Measurements from ENCODE around the gene TMEM114.
"Not testable (repeated sequence)": the region's sequence is repeated elsewhere in the genome, so short reads cannot be mapped to it uniquely, and the experiment has no call there.

The TMEM114 gene

DNA sequence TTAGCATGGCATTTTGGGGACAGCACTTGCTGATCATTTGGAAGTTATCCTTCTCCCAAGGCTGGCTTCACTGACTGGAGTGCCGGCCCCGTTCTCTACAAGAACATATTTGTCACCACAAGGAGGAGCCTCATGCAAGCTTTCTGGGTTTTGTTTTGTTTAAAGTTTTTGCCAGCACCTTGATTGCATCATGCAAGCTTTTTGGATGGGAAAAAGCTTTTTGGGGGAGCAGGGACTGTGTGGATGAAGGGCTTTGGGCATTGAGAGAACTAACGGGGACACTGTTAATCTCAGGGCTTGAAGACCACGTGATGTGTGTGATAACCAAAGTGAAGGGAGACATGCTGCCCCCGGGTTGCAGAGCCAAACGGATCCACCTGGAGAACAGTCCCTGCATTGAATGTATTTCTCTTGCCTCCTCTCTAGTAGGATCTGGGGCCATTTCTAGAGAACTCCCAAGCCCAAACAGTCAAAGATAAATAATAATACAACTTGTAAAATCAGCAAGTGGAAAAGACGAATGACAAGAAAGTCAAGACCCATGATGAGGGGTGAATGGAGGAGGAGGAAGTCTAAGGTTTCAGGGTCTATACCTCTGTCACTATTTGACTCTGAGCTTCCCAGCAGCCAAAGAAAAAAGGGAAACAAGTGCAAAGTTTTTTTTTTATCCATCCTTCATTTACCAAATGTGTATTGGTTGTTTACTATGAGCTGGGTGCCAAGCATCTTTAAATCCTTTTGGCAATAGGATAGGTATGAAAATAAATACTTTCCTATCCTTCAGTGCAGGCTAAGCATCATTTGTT is 17.2 kb downstream of the TMEM114 start:
- no peak for DNase-seq

DNA sequence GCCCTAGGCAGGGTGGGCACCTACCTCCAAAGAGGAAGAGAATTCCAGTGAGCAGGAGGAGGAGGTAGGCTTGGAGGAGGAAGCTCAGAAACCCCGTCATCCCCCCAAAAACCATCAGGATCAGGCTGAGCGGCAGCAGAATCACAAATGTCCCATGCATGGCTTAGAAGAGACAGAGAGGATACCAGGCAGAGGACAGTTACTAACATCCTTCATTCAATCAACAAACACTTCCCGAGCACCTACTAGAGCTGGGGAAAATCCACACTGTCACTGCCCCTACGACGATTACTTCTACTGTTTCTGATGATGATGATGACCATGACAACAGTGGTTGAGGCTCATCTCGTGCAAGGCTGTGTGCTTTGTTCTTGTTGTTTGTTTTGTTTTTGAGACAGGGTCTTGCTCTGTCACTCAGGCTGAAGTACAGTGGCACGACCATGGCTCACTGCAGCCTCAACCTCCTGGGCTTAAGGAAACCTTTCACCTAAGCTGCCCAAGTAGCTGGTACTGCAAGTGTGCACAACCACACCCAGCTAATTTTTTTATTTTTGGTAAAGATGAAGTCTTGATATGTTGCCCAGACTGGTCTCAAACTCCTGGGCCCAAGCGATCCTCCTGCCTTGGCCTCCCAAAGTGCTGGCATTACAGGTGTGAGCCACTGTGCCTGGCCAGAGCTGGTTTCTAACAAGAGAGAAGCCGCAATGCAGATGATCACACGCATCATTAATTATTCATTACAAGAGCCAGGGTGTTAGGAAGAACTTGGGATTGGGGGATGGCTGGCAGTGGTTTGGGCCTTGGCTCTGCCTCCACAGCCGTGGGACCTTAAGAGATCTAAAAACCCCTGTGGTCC is 18.0 kb downstream of the TMEM114 start:
- DNase-seq: no peak

DNA sequence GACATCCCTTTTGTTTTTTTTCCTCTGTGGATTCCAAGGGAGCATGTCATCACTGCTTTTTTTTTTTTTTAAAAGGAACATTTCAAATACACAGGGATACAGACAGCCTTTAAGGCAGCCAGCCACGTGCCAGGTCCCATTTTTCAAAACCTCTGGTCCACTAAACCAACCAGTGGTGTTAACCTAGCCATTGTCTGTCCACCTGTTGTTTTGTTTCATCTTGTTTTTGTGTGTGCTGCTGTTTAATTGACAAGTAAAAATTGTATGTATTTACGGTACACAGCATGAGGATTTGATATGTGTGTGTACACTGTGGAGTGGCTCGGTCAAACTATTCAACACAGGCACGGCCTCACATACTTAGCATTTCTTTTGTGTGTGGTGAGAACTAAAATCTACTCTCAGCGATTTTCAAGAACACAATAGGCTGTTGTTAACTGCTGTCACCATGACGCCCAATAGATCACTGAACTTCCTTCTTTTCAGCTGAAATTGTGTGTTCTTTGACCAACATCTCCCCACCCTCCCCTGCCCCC is 19.2 kb downstream of the TMEM114 start:
- no peak for DNase-seq

DNA sequence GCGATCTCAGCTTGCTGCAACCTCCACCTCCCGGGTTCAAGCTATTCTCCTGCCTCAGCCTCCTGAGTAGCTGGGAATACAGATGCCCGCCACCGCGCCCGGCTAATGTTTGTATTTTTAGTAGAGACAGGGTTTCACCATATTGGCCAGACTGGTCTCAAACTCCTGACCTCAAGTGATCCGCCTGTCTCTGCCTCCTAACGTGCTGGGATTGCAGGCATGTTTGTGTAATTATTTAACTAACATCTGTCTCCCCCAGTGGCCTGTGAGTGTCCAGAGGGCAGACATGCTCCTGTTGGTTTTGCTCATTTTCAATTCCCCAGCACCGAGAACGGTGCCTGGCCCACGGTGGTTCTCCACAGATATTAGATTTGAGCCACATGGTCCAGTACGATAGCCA is 19.9 kb downstream of the TMEM114 start:
- not testable (repeated sequence) for DNase-seq

DNA sequence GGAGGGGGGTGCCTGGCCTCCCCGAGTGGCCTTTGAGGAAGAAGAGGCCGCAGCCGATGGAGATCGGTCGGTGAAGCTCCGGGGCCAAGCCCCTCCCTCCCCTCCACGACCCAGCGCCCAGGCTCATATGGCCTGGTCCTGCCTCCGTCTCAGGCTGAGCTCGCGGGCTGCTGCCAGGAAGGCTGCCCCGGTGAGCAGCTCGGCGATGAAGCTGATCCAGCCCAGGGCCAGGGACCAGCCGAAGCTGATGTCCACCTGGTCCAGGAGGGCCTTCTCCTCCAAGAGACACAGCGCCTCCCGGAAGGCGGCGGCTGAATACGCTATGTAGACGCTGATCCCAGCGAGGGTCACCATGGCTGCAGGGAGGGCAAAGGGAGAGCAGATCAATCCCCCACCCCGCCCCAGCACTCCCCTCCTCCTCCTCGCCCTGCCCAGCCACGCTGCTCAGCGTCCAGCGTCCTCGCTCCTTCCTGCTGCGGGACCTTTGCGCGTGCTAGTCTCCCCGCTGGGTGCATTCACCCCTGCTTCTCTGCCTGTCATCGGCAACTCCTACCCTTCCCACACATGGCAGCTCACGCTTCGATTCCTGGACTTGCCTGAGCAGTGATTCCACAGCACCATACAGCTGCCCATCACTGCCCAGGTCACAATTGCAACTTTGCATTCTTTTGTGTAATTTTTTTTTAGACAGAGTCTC is 20.5 kb downstream of the TMEM114 start:
- no peak for DNase-seq

DNA sequence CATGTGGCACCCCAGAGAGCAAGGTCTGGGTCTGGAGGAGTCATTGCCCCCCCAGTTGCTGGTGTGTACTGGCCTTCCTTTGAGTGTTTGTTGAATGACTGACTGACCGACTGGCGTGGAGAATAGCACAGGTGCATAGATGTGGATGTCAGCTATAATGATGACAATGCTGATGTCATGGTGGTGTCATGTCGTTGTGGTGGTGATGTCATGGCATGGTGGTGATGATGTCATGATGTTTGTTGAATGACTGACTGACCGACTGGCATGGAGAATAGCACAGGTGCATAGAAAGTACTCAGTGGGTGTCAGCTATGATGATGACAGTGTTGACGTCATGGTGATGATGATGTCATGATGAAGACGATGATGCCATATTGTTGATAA is 22.1 kb downstream of the TMEM114 start:
- DNase-seq: no peak

DNA sequence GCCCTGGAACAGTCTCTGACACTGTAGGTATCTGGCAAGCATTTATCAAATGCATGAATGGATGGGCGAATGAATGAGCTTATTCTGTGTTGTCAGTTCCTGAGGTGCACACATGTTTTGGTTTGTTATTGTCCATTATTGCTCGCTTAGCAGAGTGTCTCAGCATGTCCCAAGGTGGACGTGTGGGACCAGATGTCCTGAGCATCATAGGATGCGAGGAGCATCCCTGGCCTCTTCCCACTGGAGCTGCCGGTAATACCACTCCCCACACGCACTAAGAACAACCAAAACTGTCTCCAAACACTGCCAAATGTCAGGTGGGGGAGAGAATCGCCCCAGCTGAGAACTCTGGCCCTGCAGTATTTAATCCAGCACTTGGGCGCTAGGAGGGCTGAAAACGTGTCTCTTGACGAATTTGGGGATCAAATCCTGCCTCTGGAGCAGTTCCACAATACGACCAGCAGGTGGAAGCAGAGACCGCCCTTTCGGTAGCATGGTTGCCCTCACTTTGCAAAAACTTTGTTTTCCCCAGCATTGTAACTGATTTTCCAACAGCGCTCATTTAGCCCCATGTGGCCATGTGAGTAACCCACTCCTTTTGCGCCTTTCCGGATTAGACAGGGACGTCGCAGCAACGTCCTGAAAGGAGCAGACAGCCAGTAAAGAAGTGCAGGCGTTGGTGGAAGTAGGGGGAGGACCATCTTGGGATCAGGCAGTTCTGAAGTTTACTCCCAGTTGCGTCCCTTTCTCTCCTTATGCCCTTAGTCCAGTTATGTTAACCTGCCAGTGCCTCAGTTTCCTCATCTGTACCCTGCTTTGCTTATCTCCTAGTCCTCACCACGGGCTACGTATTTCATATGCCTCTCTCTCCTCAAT is 22.7 kb downstream of the TMEM114 start:
- DNase-seq: peak; percentile 65

DNA sequence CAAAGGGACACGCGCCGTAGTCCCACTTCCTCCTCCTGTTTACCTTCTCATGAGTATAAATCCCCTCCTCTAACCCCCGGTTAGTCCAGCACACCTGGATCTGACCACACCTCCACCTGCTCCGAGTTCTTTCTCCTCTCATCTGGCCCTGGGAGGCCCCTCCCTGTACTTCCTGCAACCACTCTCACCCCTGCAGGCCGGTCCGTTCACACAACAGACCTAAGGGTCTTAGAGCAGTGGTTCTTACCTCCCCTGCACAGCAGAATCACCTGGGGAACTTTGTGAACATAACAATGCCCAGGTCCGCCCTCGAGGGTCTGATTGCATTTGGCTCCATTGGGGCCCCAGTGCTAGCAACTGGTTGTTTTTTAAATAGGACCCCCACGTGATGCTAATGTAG is 24.8 kb downstream of the TMEM114 start:
- no peak for DNase-seq

DNA sequence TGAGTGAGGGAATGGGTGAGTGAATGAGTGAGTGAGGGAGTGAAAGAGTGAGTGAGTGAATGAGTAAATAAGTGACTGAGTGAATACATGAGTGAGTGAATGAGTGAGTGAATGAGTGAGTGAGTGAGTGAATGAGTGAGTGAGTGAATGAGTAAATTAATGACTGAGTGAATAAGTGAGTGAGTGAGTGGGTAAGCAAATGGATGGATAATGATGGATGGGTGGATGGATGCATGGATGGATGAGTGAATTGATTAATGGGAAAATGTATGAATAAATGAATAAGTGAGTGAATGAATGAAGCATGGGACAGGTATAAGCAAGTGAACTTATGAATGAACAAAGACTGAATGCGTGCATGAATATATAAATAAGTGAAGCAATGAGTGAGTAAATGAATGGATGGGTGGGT is 25.4 kb downstream of the TMEM114 start:
- DNase-seq: no peak

DNA sequence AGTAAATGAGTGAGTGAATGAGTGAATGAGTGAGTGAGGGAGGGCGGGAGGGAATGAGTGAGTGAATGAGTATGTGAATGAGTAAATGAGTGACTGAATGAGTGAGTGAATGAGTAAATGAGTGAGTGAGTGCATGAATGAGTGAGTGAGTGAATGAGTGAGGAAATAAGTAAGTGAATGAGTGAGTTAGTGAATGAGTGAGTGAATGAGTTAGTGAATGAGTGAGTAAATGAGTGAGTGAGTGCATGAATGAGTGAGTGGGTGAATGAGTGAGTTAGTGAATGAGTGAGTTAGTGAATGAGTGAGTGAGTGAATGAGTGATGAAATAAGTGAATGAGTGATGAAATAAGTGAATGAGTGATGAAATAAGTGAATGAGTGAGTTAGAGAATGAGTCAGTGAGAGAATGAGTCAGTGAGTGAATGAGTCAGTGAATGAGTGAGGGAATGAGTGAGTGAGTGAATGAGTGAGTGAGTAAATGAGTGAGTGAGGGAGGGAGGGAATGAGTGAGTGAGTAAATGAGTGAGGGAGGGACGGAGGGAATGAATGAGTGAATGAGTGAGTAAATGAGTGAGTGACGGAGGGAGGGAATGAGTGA is 26.3 kb downstream of the TMEM114 start:
- DNase-seq: not testable (repeated sequence)

DNA sequence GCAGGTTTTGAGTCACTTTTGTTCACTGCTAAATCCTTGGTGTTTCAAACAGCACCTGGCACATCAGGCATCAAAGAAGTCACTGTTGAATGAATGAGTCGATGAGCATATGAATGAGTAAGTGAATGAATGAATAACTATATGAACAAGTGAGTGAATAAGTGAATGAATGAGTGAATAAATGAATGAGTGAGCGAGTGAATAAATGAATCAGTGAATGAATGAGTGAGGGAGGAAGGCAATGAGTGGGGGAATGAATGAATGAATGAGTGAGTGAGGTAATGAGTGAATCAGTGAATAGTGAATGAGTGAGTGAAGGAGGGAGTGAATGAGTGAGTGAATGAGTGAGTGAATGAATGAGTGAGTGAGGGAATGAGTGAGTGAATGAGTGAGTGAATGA is 28.8 kb downstream of the TMEM114 start:
- no peak for DNase-seq

DNA sequence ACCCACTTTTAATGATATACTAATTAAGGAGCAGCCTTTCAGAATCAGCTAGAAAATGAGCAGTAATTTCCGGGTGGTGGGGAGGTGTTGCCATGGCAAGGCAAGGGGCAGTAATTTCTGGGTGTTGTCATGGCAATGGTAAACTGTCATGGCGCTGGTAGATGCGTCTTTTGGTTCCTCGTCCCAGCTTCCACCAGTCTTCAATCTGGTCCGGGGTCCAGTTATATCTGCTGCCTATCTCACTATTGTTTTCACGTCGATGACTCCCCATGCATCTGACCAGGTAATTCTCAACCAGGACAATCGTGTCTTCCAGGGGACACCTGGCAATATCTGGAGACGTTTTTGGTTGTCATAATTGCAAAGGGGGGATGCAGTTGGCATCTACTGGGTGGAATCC is 34.9 kb downstream of the TMEM114 start:
- DNase-seq: no peak

DNA sequence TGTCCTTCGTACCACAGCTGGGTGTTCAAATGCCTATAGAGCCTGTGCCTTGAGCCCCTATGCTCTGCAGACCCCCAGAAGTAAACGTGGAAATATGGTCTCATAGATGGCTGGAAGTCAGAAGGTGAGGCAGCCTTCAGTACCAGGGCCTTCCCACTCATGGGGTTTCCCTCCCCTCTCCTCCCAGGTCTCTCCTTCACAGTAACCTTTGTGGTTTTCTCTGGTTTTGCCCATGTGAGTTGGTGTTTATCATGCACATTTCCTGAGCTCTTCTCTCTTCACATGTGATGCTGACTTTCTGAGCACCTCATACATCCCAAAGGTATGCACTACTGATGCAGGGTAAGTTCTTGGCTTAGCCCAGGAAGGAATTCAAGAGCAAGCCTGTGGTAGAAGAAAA is 35.4 kb downstream of the TMEM114 start:
- no peak for DNase-seq

DNA sequence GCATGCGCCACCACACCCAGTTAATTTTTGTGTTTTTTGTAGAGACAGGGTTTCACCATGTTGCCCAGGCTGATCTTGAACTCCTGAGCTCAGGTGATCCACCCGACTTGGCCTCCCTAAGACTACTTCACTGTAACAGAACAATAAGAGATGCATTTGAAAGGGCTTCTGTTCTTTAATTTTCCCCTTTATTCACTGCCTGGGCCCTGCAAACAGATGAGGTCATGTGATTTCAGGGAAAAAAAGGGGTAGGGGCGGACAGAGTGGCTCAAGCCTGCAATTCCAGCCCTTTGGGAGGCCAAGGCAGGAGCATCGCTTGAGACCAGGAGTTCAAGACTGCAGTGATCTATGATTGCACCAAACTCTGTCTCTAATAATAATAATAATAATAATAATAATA is 36.3 kb downstream of the TMEM114 start:
- DNase-seq: no peak

DNA sequence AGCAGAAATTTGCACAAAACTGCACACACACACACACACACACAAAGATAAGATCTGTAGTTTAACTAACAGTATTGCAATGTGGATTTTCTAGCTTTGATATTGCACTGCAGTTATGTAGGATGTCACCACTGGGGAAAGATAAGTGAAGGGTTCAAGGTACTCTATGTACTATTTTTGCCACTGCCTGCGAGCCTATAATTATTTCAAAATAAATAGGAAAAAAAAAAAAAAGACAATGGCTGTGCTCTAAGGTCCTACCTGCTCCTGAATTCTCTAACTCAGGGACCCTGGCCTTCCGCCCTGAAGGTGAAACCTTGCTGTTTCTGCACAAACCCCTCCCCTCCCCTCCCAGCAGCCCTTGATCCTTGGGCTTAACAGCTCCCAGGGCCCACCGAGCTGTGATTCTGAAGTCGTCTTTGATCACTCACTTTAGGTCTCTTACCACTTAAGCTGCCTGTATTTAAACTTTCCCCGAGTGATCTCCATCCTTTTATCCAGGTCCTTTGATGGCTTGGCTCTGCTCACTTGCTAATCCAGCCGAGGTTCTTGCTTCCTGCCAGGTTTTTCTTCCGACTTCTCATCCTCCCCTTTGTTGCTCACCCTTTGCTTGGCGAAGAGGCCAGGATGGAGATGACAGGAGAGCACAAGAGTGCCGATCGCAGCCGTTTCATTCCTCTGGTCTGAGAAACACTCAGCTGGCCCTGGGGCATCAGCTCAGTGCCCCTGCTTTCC is 37.7 kb downstream of the TMEM114 start:
- DNase-seq: no peak

DNA sequence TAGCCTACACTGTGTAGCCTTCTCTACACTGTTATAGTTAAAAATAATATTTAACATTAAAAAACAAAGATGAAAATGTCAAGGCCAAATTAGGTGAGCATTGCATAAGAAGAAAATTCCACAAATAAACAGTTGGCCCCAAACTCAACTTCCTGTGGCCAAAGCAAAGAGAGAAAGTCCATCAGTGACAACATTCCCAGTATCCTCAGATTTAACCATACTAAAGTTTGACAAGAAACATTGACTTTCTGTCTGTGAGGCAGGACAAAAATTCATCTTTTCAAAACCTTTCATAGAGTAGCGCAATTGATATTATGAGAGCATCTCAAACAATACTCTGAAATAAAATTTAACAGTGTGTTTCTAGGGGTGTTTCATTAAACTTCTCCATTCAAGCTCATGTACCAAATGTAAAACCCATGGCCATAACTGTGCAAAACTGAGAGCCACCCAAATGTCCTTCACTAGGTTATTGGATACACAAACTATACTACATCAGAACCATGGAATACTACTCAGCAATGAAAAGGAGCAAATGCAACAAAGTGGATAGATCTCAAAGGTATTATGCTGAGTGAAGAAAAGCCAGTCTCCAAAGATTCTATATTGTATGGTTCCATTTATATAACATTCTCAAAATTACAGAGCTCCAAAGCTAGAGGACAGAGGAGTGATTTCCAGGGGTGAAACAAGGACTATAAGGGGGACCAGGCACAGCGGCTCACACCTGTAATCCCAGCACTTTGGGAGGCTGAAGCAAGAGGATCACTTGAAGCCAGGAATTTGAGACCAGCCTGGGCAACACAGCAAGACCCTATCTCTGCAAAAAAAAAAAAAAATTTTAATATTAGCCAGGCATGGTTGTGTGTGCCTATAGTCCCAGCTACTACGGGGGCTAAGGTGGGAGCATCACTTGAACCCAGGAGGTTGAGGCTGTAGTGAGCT is 38.7 kb downstream of the TMEM114 start:
- DNase-seq: no peak

DNA sequence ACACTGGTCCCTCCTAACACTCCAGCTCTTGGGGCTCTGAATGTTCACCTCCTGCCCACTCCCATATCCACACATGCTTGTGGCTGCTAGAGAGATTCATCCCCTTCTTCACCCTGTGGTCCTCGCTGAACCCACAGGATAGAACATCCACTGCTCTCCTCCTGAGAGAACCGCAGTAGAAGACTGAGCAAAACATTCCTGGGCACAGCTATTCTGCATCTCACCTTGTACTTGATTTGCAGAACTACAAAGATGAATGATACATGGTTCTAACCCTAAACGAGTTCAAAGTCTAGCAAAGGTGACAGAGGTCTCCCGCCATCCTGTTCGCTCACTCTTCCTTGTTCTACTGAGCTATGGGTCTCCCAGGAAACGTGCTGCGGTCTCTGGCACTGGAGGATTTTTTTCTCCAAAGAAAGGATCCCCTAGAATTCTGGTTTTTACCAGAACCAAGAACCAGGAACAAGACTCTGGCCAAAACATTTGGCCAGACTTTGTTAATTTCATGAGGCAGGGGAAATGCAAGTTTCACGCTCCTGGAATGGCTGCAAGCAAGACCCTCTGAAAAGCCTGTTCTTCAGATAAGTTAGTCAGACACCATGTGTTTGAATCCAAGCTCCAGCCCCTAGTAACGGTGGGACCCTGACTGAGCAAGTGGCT is 39.5 kb downstream of the TMEM114 start:
- no peak for DNase-seq

DNA sequence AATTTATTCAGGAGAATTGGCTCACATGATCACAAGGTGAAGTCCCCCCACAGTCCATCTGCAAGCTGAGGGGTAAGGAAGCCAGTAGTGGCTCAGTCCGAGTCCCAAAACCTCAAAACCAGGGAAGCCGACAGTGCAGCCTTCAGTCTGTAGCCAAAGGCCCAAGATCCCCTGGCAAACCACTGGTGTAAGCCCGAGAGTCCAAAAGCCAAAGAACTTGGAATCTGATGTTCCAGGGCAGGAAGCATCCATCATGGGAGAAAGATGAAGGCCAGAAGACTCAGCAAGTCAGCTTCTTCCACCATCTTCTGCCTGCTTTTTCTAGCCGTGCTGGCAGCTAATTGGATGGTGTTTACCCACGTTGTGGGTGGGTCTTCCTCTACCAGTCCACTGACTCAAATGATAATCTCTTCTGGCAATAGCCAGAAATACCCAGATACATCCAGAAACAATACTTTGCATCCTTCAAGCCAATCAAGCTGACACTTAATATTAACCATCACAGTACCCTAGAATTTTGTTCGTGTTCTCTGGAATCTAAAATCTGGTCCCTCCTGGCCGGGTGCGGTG is 40.4 kb downstream of the TMEM114 start:
- DNase-seq: no peak

DNA sequence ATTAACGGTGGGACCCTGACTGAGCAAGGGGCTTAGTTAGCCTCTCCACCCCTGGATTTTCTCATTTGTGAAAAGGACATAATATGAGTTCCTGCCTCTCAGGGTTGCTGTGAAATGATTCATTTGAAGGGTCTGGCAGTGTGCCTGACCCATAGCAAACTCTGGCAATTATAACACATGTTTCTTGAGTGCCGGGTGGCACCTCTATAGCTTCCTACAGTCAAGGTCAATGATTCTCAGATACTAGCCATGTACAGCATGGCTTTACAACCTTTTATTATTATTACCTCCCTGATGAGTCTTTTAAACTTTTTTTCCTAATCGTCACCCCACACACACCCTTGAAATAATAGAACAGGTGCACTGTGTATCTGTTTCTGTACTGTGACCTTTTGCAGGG is 42.1 kb downstream of the TMEM114 start:
- no peak for DNase-seq

Measured in activated T-cell treated with anti-CD3 and anti-CD28 coated beads for 4 hours (primary cell).